HepG2 (cell line): Measurements from ENCODE around the gene SFT2D1. TPM values are rescaled to one million over a fixed set of nuclear protein-coding genes. Genes with fewer than 3 reads are reported as not detected.

ENCODE experiments used
- AHDC1 ChIP-seq: sonication (generic); formaldehyde crosslinking; IDR thresholded peaks from 2 replicates; pipeline ENCODE4 v1.5.1; 2020; ENCODE audit warnings: mild to moderate bottlenecking, missing genetic modification reagents, borderline replicate concordance
- ELK4 ChIP-seq: sonication (generic); formaldehyde crosslinking; IDR thresholded peaks from 2 replicates; pipeline ENCODE4 v1.9.0; 2021; ENCODE audit warnings: missing genetic modification reagents, borderline replicate concordance
- FOXM1 ChIP-seq: sonication (generic); formaldehyde crosslinking; IDR thresholded peaks from 2 replicates; pipeline ENCODE4 v1.5.0; 2020; ENCODE audit warnings: missing genetic modification reagents
- KDM3A ChIP-seq: IDR thresholded peaks from 2 replicates; pipeline ENCODE4 v1.6.1; 2018; ENCODE audit warnings: low read depth, missing compliant biosample characterization
- MAFK ChIP-seq, 2 experiments: IDR thresholded peaks in 1 of 2; conservative IDR thresholded peaks in 1 of 2; 2 replicates each; pipeline ENCODE4 v1.6.1; 2011; ENCODE audit warnings: improper control_type of control experiment in 2 of 2, low read length in 2 of 2
- NCOA1 ChIP-seq: sonication (generic); formaldehyde crosslinking; IDR thresholded peaks from 2 replicates; pipeline ENCODE4 v1.9.0; 2021; ENCODE audit warnings: missing genetic modification reagents
- THAP8 ChIP-seq: sonication (generic); formaldehyde crosslinking; IDR thresholded peaks from 2 replicates; pipeline ENCODE4 v1.5.1; 2020; ENCODE audit warnings: missing genetic modification reagents, mild to moderate bottlenecking, borderline replicate concordance
- THYN1 ChIP-seq: sonication (generic); formaldehyde crosslinking; IDR thresholded peaks from 2 replicates; pipeline ENCODE4 v1.8.1; 2023; ENCODE audit warnings: low read depth, mild to moderate bottlenecking, moderate library complexity, missing genetic modification reagents, borderline replicate concordance
- ZBTB34 ChIP-seq: sonication (generic); formaldehyde crosslinking; IDR thresholded peaks from 2 replicates; pipeline ENCODE4 v1.8.0; 2022; ENCODE audit warnings: mild to moderate bottlenecking, missing genetic modification reagents
- ZBTB7A ChIP-seq: sonication (generic); formaldehyde crosslinking; IDR thresholded peaks from 2 replicates; pipeline ENCODE4 v1.8.0; 2022; ENCODE audit warnings: mild to moderate bottlenecking, missing genetic modification reagents
- ZGPAT ChIP-seq: IDR thresholded peaks from 2 replicates; pipeline ENCODE4 v1.6.1; 2016; ENCODE audit warnings: mild to moderate bottlenecking
- ZNF367 ChIP-seq: sonication (generic); formaldehyde crosslinking; IDR thresholded peaks from 2 replicates; pipeline ENCODE4 v1.4.0; 2020; ENCODE audit warnings: missing genetic modification reagents, borderline replicate concordance
- ZNF543 ChIP-seq: sonication (generic); formaldehyde crosslinking; IDR thresholded peaks from 2 replicates; pipeline ENCODE4 v1.4.0; 2020; ENCODE audit warnings: mild to moderate bottlenecking, missing genetic modification reagents
- ZNF800 ChIP-seq: sonication (generic); formaldehyde crosslinking; IDR thresholded peaks from 2 replicates; pipeline ENCODE4 v1.4.0; 2020; ENCODE audit warnings: missing genetic modification reagents
- polyA plus RNA-seq, 8 experiments: library from polyadenylated mRNA; depleted of rRNA in 3 of 8; stranded (reverse) in 7 of 8; unstranded in 1 of 8; fragments of >200 nt; fragmentation: Illumina TruSeq in 4 of 8; extraction: Trizol in 4 of 8; gene quantifications; 2 replicates each; pipeline versions ENCODE4 v1.2.1 to v1.2.3, GENCODE V29; 2011 to 2016; ENCODE audit warnings: low read depth in 4 of 8, missing spikeins in 1 of 8, mixed read lengths in 1 of 8; ENCODE audit not compliant: insufficient read depth in 1 of 8
- total RNA-seq, 5 experiments: library from RNA; depleted of rRNA; stranded (reverse); fragments of >200 nt; fragmentation: Illumina TruSeq; extraction: Trizol; gene quantifications; 2 replicates each; pipeline ENCODE4 v1.2.3, GENCODE V29; 2016; ENCODE audit warnings: low read depth in 1 of 5

The SFT2D1 gene
- total and polyA plus RNA-seq, 2 of the 13 experiments (the other 11 are each of a cell fraction or from before 2014, with no cell fraction given): 115 to 147 TPM

GRCh38 chr6:166387642-166388289, 45.4 kb upstream of the SFT2D1 start (continued):
- TF ChIP-seq NCOA1 (peak; percentile 86; the same call in 1 of the 2 replicates), THAP8 (CRISPR knock-in tag) (no peak), ZNF367 (CRISPR knock-in tag) (no peak), ZBTB34 (CRISPR knock-in tag) (peak; percentile 75; the same call in 1 of the 2 replicates), KDM3A (CRISPR knock-in tag) (0 out of 2 replicates have a peak, but pooled peaks have one; percentile 71), ZBTB7A (CRISPR knock-in tag) (no peak), ZGPAT (CRISPR knock-in tag) (peak; percentile 91), FOXM1 (CRISPR knock-in tag) (no peak), ELK4 (CRISPR knock-in tag) (no peak), ZNF543 (CRISPR knock-in tag) (peak; percentile 59; the same call in 1 of the 2 replicates), MAFK (conservative IDR thresholded peaks at IDR 0.05 in 1 of 2, IDR thresholded peaks at IDR 0.05 in 1 of 2; ENCODE audit: low read length in 2 of 2) (no peak), THYN1 (CRISPR knock-in tag) (no peak), AHDC1 (peak; percentile 89), ZNF800 (CRISPR knock-in tag) (peak; percentile 80; the same call in 1 of the 2 replicates)
